IMR-90 (cell line): Measurements from ENCODE around the gene RPS6KA3. TPM values are rescaled to one million over a fixed set of nuclear protein-coding genes. Genes with fewer than 3 reads are reported as not detected.

Source experiments
- ATAC-seq: fragments of 200-7000 bp; cut with Tn5 transposase; 2 replicates; pipeline ENCODE4 v1.9.1; 2020; ENCODE audit warnings: low read depth, mild to moderate bottlenecking, moderate library complexity
- BruUV-seq: library from RNA; stranded (reverse); fragments of 400-500 nt; replicated peaks from 2 replicates; lab custom pipeline; 2021; lab: Mats Ljungman, UMichigan
- CTCF ChIA-PET: fragments of 300-600 bp; formaldehyde crosslinking; extraction: SDS; loops from one replicate; lab custom pipeline; 2021; ENCODE audit warnings: antibody characterized with exemption; lab: Yijun Ruan, JAX
- POLR2A ChIA-PET: fragments of 300-600 bp; sonication (Branson Sonifier 250); formaldehyde crosslinking; loops from one replicate; lab custom pipeline; 2022; ENCODE audit warnings: antibody characterized with exemption; ENCODE audit not compliant: unreplicated experiment; lab: Charles Lee
- DNase-seq: peaks from one replicate; pipeline ENCODE4 v3.0.0; 2013
- H2AFZ ChIP-seq: replicated peaks from 2 replicates; pipeline ENCODE3; 2013; ENCODE audit warnings: low read length, mild to moderate bottlenecking; ENCODE audit not compliant: poor library complexity
- H2AK5ac ChIP-seq: 2 replicates; pipeline ENCODE4 v1.6.1; 2013; ENCODE audit warnings: low read depth, low read length, inconsistent platforms
- H2AK9ac ChIP-seq: replicated peaks from 2 replicates; pipeline ENCODE3; 2013; ENCODE audit warnings: mild to moderate bottlenecking, low read depth, low read length, moderate library complexity; ENCODE audit not compliant: poor library complexity
- H2BK120ac ChIP-seq: 2 replicates; pipeline ENCODE4 v1.6.1; 2013; ENCODE audit warnings: low read depth, low read length, inconsistent platforms
- H2BK15ac ChIP-seq: 3 replicates; pipeline ENCODE4 v1.6.1; 2013; ENCODE audit warnings: low read depth, low read length, inconsistent platforms
- H2BK20ac ChIP-seq: 2 replicates; pipeline ENCODE4 v1.6.1; 2013; ENCODE audit warnings: low read depth, mild to moderate bottlenecking, inconsistent platforms, low read length, moderate library complexity
- H2BK5ac ChIP-seq: 2 replicates; pipeline ENCODE4 v1.6.1; 2013; ENCODE audit warnings: mild to moderate bottlenecking, low read depth, low read length, inconsistent platforms; ENCODE audit not compliant: poor library complexity, severe bottlenecking
- H3K14ac ChIP-seq: replicated peaks from 2 replicates; pipeline ENCODE4 v1.6.1; 2013; ENCODE audit warnings: low read depth, low read length, inconsistent platforms
- H3K18ac ChIP-seq: 2 replicates; pipeline ENCODE4 v1.6.1; 2013; ENCODE audit warnings: low read depth, low read length, control low read depth
- H3K23ac ChIP-seq: 2 replicates; pipeline ENCODE4 v1.6.1; 2013; ENCODE audit warnings: low read depth, low read length, inconsistent platforms
- H3K27ac ChIP-seq: 2 replicates; pipeline ENCODE4 v1.5.1; 2013; ENCODE audit warnings: mild to moderate bottlenecking, control low read depth, low read length; ENCODE audit not compliant: insufficient read depth
- H3K27me3 ChIP-seq: 2 replicates; pipeline ENCODE4 v1.6.1; 2013; ENCODE audit warnings: low read length; ENCODE audit not compliant: control insufficient read depth, insufficient read depth
- H3K36me3 ChIP-seq: 2 replicates; pipeline ENCODE4 v1.6.1; 2013; ENCODE audit warnings: low read length, mixed read lengths; ENCODE audit not compliant: control insufficient read depth, insufficient read depth
- H3K4ac ChIP-seq: 2 replicates; pipeline ENCODE4 v1.6.1; 2013; ENCODE audit warnings: low read depth, low read length, inconsistent platforms
- H3K4me1 ChIP-seq: 2 replicates; pipeline ENCODE4 v1.6.1; 2013; ENCODE audit warnings: low read length, mixed read lengths; ENCODE audit not compliant: control insufficient read depth, insufficient read depth
- H3K4me2 ChIP-seq: 2 replicates; pipeline ENCODE4 v1.6.1; 2013; ENCODE audit warnings: low read depth, mild to moderate bottlenecking, control low read depth, low read length, moderate library complexity
- H3K4me3 ChIP-seq: 2 replicates; pipeline ENCODE4 v1.5.1; 2013; ENCODE audit warnings: low read depth, mild to moderate bottlenecking, control low read depth, low read length, moderate library complexity; ENCODE audit not compliant: insufficient read depth
- H3K56ac ChIP-seq: 2 replicates; pipeline ENCODE4 v1.6.1; 2013; ENCODE audit warnings: low read length, inconsistent platforms; ENCODE audit not compliant: insufficient read depth; ENCODE audit errors: extremely low read depth
- H3K79me1 ChIP-seq, 2 experiments: 2 replicates each; pipeline ENCODE4 v1.6.1; 2013; ENCODE audit warnings: low read length in 2 of 2, inconsistent platforms in 1 of 2, low read depth in 1 of 2
- H3K9ac ChIP-seq: 2 replicates; pipeline ENCODE4 v1.6.1; 2013; ENCODE audit warnings: low read depth, low read length, control low read depth
- H3K9me1 ChIP-seq: 2 replicates; pipeline ENCODE4 v1.6.1; 2013; ENCODE audit warnings: low read length, inconsistent platforms; ENCODE audit not compliant: insufficient read depth
- H3K9me3 ChIP-seq: 2 replicates; pipeline ENCODE4 v1.6.1; 2013; ENCODE audit warnings: low read length; ENCODE audit not compliant: control insufficient read depth, insufficient read depth
- H4K20me1 ChIP-seq: 2 replicates; pipeline ENCODE4 v1.6.1; 2013; ENCODE audit warnings: low read length, inconsistent platforms; ENCODE audit not compliant: insufficient read depth
- H4K5ac ChIP-seq: 2 replicates; pipeline ENCODE4 v1.6.1; 2013; ENCODE audit warnings: mild to moderate bottlenecking, low read depth, low read length, control low read depth
- H4K8ac ChIP-seq, 2 experiments: 2 replicates each; pipeline ENCODE4 v1.6.1; 2013; ENCODE audit warnings: low read depth in 2 of 2, low read length in 2 of 2, control low read depth in 1 of 2, inconsistent platforms in 1 of 2
- H4K91ac ChIP-seq: 2 replicates; pipeline ENCODE4 v1.6.1; 2013; ENCODE audit warnings: low read depth, low read length, inconsistent platforms; ENCODE audit not compliant: insufficient read depth
- NFE2L2 ChIP-seq: fragments of 150-350 bp; IDR thresholded peaks from 2 replicates; pipeline ENCODE4 v1.6.1; 2016; ENCODE audit warnings: low read depth, mild to moderate bottlenecking, low read length
- dilution Hi-C: fragments of 300-500 bp; cut with HindIII; formaldehyde crosslinking; loops from one replicate; pipeline ENCODE4 v1.14.3; 2018; ENCODE audit warnings: low sequenced_read_pairs; ENCODE audit not compliant: unreplicated experiment
- in situ Hi-C: fragments of 300-500 bp; cut with MboI; formaldehyde crosslinking; loops from 3 replicates; pipeline ENCODE4 v1.14.3; 2019; ENCODE audit warnings: low sequenced_read_pairs, inconsistent platforms, mixed read lengths
- intact Hi-C: fragments of 100-400 bp; cut with micrococcal nuclease; formaldehyde crosslinking; loops from 2 replicates; pipeline ENCODE4 v1.10.0; 2022
- polyA plus RNA-seq, 3 experiments: library from polyadenylated mRNA; depleted of rRNA; stranded (reverse); fragments of >200 nt; gene quantifications; 2 replicates each; pipeline ENCODE4 v1.2.3, GENCODE V29; 2012; ENCODE audit warnings: low replicate concordance in 1 of 3
- total RNA-seq: library from RNA; depleted of rRNA; stranded (reverse); fragments of >200 nt; gene quantifications from 2 replicates; pipeline ENCODE4 v1.2.3, GENCODE V29; 2012

The RPS6KA3 gene
- total and polyA plus RNA-seq, 2 of the 4 experiments (the other 2 are of a cell fraction): 20.8 to 43.9 TPM

DNA sequence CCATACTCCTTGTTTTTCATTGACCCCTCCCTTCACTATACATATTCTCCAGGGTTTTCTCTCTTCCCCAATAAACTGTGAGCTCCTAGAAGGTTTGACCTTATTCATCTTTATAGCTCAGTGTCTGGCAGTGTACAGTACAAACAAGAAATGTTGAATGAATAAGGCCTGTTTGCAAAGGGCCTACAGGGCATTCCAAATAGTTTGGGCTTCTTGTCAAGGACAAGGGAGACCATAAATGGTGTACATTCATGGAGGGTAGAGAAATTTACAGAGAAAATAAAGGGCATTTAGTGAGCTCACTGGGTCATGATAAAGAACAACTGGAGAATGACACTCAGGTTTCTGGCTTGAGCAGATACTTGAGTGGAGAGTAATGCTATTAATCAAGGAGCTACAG is 77.5 kb downstream of the RPS6KA3 start:
- no peak overlapping the region for H4K5ac ChIP-seq
- dilution Hi-C loops: no loop called here
- no peak overlapping the region for H3K4ac ChIP-seq
- ChIA-PET CTCF (no interaction called here), POLR2A (no interaction called here)
- H2BK120ac ChIP-seq: no peak overlapping the region
- H3K79me1 ChIP-seq: no peaks in the 10 kb centered on the region; a peak in 1 of 4 replicates
- H3K27ac ChIP-seq: no peak overlapping the region
- no peak overlapping the region for H4K8ac ChIP-seq
- H3K4me1 ChIP-seq: no peaks in the 10 kb centered on the region
- H4K20me1 ChIP-seq: no peaks in the 10 kb centered on the region
- peaks cover 10% of the 10 kb centered on the region for H3K36me3 ChIP-seq
- H3K4me2 ChIP-seq: no peak overlapping the region
- H3K4me3 ChIP-seq: no peak overlapping the region
- no peaks in the 10 kb centered on the region for H3K9me1 ChIP-seq
- no peak for ATAC-seq
- H3K9ac ChIP-seq: no peak overlapping the region
- no peak for DNase-seq
- no peak overlapping the region for H2AK9ac ChIP-seq
- no peak overlapping the region for H3K56ac ChIP-seq
- in situ Hi-C loops: no loop called here
- H3K18ac ChIP-seq: no peak overlapping the region
- no peak overlapping the region for H2BK20ac ChIP-seq
- no peaks in the 10 kb centered on the region for H3K9me3 ChIP-seq
- TF ChIP-seq NFE2L2: no peak
- no peak overlapping the region for H2AK5ac ChIP-seq
- no peak overlapping the region for H4K91ac ChIP-seq
- H2AFZ ChIP-seq: no peak overlapping the region
- H3K27me3 ChIP-seq: no peaks in the 10 kb centered on the region
- no peak overlapping the region for H3K23ac ChIP-seq
- H2BK5ac ChIP-seq: no peak overlapping the region
- no peak overlapping the region for H2BK15ac ChIP-seq
- BruUV-seq: no TSS peak
- no peak overlapping the region for H3K14ac ChIP-seq
- intact Hi-C loops: no loop called here
